Body of pancreas (tissue), 4 donors: ENCODE results near the gene LAMB3. TPM values are rescaled to one million over a fixed set of nuclear protein-coding genes. Genes with fewer than 3 reads are reported as not detected.
A peak's percentile ranks its signal among the peaks of the same experiment; 100 is the strongest.

Experiments
- ATAC-seq: fragments of 150-250 bp; one replicate; pipeline ENCODE4 v1.9.1; 2016
- DNase-seq, 4 donors: peaks; one replicate each; pipeline ENCODE4 v3.0.0-alpha.2; 2019
- H3K27ac ChIP-seq, 4 donors: fragments of 200-600 bp; sonication (generic); 1 replicate in 3 of 4; 2 replicates in 1 of 4; pipeline versions ENCODE4 v1.5.1 to v1.6.1; 2016 to 2019; ENCODE audit warnings: mild to moderate bottlenecking in 1 of 4, mixed read lengths in 1 of 4, moderate library complexity in 1 of 4
- H3K27me3 ChIP-seq, 2 donors: fragments of 200-600 bp; sonication (generic); one replicate each; pipeline ENCODE4 v1.6.0; 2016; ENCODE audit warnings: mild to moderate bottlenecking in 1 of 2
- H3K36me3 ChIP-seq, 2 donors: fragments of 200-600 bp; sonication (generic); replicated peaks in 1 of 2; 2 replicates each; pipeline ENCODE4 v1.5.1; 2016; ENCODE audit warnings: low read depth in 2 of 2; ENCODE audit not compliant: insufficient read depth in 1 of 2
- H3K4me1 ChIP-seq: fragments of 200-600 bp; sonication (generic); one replicate; pipeline ENCODE4 v1.6.0; 2016
- H3K4me3 ChIP-seq, 2 donors: fragments of 200-600 bp; sonication (generic); 1 replicate in 1 of 2; 2 replicates in 1 of 2; pipeline ENCODE4 v1.5.1; 2016 to 2019
- H3K9me3 ChIP-seq, 3 donors: fragments of 200-600 bp; sonication (generic); 1 replicate in 2 of 3; 2 replicates in 1 of 3; pipeline ENCODE4 v1.5.1; 2016
- POLR2A ChIP-seq, 3 donors: fragments of 450-650 bp; IDR thresholded peaks; one replicate each; pipeline ENCODE4 v1.6.1; 2016; ENCODE audit warnings: antibody characterized with exemption in 3 of 3, mild to moderate bottlenecking in 2 of 3
- WGBS, 2 donors: methylation state at CpG; one replicate each; pipeline ENCODE4 v1.1.5; 2017; 5-methylcytosine and 5-hydroxymethylcytosine counted together
- intact Hi-C: fragments of 100-400 bp; cut with DNase I; formaldehyde crosslinking; loops from one replicate; pipeline ENCODE4 v1.15.1; 2023
- total RNA-seq, 2 donors: library from RNA; depleted of rRNA; stranded (reverse); fragments of >200 nt; gene quantifications; one replicate each; pipeline ENCODE4 v1.1.0, GENCODE V29; 2016
- TF ChIP-seq, protein P1 (sequence below), 7 experiments: fragments of 450-650 bp in 4 of 7; fragments of 200-600 bp in 3 of 7; sonication (generic) in 3 of 7; IDR thresholded peaks; one replicate each; pipeline ENCODE4 v1.5.1; 2016 to 2019; ENCODE audit warnings: antibody characterized with exemption in 7 of 7

The LAMB3 gene
- total RNA-seq, 2 donors from 2014 or later, result 5.3 to 7.3 TPM

GRCh38 chr1:209627027-209627731 lies 25.0 kb downstream of the LAMB3 start:
- TF ChIP-seq, protein P1, sequence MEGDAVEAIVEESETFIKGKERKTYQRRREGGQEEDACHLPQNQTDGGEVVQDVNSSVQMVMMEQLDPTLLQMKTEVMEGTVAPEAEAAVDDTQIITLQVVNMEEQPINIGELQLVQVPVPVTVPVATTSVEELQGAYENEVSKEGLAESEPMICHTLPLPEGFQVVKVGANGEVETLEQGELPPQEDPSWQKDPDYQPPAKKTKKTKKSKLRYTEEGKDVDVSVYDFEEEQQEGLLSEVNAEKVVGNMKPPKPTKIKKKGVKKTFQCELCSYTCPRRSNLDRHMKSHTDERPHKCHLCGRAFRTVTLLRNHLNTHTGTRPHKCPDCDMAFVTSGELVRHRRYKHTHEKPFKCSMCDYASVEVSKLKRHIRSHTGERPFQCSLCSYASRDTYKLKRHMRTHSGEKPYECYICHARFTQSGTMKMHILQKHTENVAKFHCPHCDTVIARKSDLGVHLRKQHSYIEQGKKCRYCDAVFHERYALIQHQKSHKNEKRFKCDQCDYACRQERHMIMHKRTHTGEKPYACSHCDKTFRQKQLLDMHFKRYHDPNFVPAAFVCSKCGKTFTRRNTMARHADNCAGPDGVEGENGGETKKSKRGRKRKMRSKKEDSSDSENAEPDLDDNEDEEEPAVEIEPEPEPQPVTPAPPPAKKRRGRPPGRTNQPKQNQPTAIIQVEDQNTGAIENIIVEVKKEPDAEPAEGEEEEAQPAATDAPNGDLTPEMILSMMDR (IDR thresholded peaks at IDR 0.05), result no peak
- no peak for TF ChIP-seq POLR2A (IDR thresholded peaks at IDR 0.05)
- no peaks in the 10 kb centered on the region for H3K36me3 ChIP-seq
- no peaks in the 10 kb centered on the region for H3K9me3 ChIP-seq
- H3K27ac ChIP-seq, result no peak overlapping the region
- no peaks in the 10 kb centered on the region for H3K27me3 ChIP-seq
- DNase-seq (no peak), ATAC-seq (peak; percentile 20)
- no peak overlapping the region for H3K4me3 ChIP-seq
- WGBS, 2 donors, result 52 to 78% methylated on average over 4 to 16 of the region's 16 CpGs
- intact Hi-C loops, result no loop called here
- peaks cover 2% of the 10 kb centered on the region for H3K4me1 ChIP-seq

GRCh38 chr1:209626346-209627026 lies 25.7 kb downstream of the LAMB3 start:
- H3K9me3 ChIP-seq, result no peaks in the 10 kb centered on the region
- TF ChIP-seq, protein P1 (IDR thresholded peaks at IDR 0.05), result no peak
- no peak for TF ChIP-seq POLR2A (IDR thresholded peaks at IDR 0.05)
- H3K4me1 ChIP-seq, result peaks cover 9% of the 10 kb centered on the region
- H3K36me3 ChIP-seq, result no peaks in the 10 kb centered on the region
- intact Hi-C loops, result no loop called here
- no peak overlapping the region for H3K4me3 ChIP-seq
- no peak for DNase-seq
- WGBS, 2 donors, result 92 to 95% methylated on average over 12 to 18 of the region's 19 CpGs
- H3K27ac ChIP-seq, result no peak overlapping the region
- H3K27me3 ChIP-seq, result no peaks in the 10 kb centered on the region
- ATAC-seq, result no peak

DNA sequence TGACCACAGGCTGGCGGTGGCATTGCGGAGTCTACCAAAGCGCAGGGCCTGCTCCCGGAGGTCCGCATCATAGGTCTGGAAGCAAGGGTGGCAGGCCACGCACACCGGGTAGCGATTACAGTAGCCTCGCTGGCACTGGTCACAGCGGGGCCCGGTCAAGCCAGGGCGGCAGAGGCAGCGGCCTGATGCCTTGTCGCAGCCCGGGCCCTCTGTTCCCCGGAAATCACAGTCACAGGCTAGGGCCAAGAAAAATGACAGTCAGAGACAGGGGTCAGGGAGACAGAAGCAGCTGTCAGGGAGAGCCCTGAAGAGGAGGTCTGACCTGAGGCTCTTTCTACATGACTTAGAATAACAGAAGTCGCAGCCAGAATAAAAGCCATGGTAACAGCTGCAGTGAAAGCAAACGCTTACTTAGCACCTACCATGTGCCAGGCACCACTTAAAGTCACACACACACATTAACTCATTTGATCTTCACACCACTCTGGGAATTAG lies 26.4 kb downstream of the LAMB3 start:
- no peak overlapping the region for H3K27ac ChIP-seq
- no peak for DNase-seq
- H3K4me3 ChIP-seq, result no peak overlapping the region
- 45 to 87% methylated on average over 2 to 18 of the region's 18 CpGs for WGBS, 2 donors
- peaks cover 15% of the 10 kb centered on the region for H3K4me1 ChIP-seq
- no peak for ATAC-seq
- intact Hi-C loops, result no loop called here
- H3K9me3 ChIP-seq, result no peaks in the 10 kb centered on the region
- H3K27me3 ChIP-seq, result no peaks in the 10 kb centered on the region
- H3K36me3 ChIP-seq, result no peaks in the 10 kb centered on the region
- no peak for TF ChIP-seq POLR2A (IDR thresholded peaks at IDR 0.05)
- TF ChIP-seq, protein P1 (IDR thresholded peaks at IDR 0.05), result no peak

DNA sequence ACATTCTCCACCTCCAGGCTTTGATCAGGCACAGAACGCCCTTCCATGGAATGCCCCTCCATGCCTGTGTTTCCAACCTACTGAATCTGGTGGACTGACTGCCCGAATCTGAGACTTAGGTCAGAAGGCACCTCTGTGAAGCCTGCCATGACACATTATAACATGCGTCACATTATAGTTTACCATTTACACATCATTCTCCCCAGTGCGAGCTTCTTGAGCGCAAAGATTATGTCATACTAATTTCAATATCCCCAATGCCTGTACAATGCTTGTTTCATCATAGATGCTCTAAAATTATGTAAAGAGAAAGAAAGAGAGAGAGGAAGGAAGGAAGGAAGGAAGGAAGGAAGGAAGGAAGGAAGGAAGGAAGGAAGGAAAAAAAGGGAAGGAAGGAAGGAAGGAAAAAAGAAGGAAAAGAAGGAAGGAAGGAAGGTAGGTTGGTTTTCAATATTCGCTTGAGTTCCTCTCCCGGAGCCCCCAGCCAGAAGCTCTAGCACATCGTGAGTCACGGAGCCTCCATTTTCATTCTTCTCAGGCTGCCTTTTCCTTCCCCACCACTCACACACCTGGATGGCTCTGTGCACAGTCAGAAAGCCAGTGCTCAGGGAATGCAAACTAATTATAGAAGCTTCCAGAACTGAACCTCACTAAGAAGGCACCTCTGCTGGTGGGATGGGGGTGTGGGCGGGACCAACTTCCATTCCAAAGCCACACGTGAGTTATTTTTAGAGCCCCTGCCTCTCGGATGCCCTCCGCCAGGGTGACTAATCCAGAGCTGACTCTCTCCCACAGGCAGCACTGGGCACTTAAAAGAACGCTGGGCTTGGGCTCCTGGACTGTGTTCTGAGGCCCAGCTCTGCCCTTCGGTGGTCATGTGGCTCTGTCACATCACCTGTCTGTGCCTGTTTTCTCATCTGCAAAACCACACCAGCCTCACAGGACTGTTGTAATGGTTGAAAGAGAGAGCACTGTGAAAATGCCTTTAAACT lies 27.4 kb downstream of the LAMB3 start:
- peaks cover 18% of the 10 kb centered on the region for H3K4me1 ChIP-seq
- no peak for ATAC-seq
- H3K27ac ChIP-seq, result no peak overlapping the region

More for the DNA sequence above, 27.4 kb downstream of the LAMB3 start:
- no peaks in the 10 kb centered on the region for H3K9me3 ChIP-seq
- no peak for DNase-seq
- H3K27me3 ChIP-seq, result no peaks in the 10 kb centered on the region
- no peak overlapping the region for H3K4me3 ChIP-seq
- 79 to 85% methylated on average over 13 to 15 of the region's 15 CpGs for WGBS, 2 donors
- no peaks in the 10 kb centered on the region for H3K36me3 ChIP-seq
- intact Hi-C loops, result no loop called here
- no peak for TF ChIP-seq POLR2A (IDR thresholded peaks at IDR 0.05)
- TF ChIP-seq, protein P1 (IDR thresholded peaks at IDR 0.05), result no peak
